ENCODE data around the gene CDO1. TPM values are rescaled to one million over a fixed set of nuclear protein-coding genes. Genes with fewer than 3 reads are reported as not detected.

Gene CDO1
- total and polyA plus RNA-seq, 2 experiments from 2014 or later, result 24.5 to 29.2 TPM

GRCh38 chr5:115838885-115839518 lies 22.5 kb upstream of the CDO1 start:
- Histone ChIP-seq H3K4me1 (ENCODE audit: insufficient read depth) (peaks cover 20% of the 10 kb centered on the region), H3K27me3 (ENCODE audit: insufficient read depth) (peaks cover 11% of the 10 kb centered on the region), H4K20me1 (replicated peaks; ENCODE audit: insufficient read depth) (peaks cover 26% of the 10 kb centered on the region), H3K9me2 (ENCODE audit: insufficient read depth) (no peaks in the 10 kb centered on the region), H3K36me3 (ENCODE audit: insufficient read depth) (peaks cover 18% of the 10 kb centered on the region; the same call in 1 of the 2 replicates), H2AFZ (no peak overlapping the region), H3K4me3 (peak overlapping the region; percentile 82; the same call in 1 of the 2 replicates), H3K27ac (ENCODE audit: low read depth) (no peak overlapping the region), H3F3A (replicated peaks; ENCODE audit: low read depth) (no peaks in the 10 kb centered on the region), H3K4me2 (peak overlapping the region; percentile 98), H3K79me2 (replicated peaks; ENCODE audit: insufficient read depth) (peaks cover 66% of the 10 kb centered on the region)
- H3K9me3 Mint-ChIP-seq, result no peaks in the 10 kb centered on the region
- peak; percentile 66 for DNase-seq (ENCODE audit: low spot score)
- H3K4me1 Mint-ChIP-seq, result peaks cover 29% of the 10 kb centered on the region
- no peak overlapping the region for H3K27ac Mint-ChIP-seq
- ATAC-seq, result no peak
- H3K36me3 Mint-ChIP-seq (ENCODE audit: low read depth), result peaks cover 31% of the 10 kb centered on the region
- peaks cover 6% of the 10 kb centered on the region for H3K27me3 Mint-ChIP-seq (ENCODE audit: insufficient read depth, low read depth, poor library complexity)
- H3K4me3 Mint-ChIP-seq, result peak overlapping the region; percentile 97
- TF ChIP-seq ZNF462 (CRISPR knock-in tag; IDR thresholded peaks at IDR 0.05), result no peak
- peak in 1 of 2 experiments; percentile 73; a peak in 3 of 4 replicates for TF ChIP-seq CTCF (conservative IDR thresholded peaks at IDR 0.05; ENCODE audit: low read depth in 2 of 2)

DNA sequence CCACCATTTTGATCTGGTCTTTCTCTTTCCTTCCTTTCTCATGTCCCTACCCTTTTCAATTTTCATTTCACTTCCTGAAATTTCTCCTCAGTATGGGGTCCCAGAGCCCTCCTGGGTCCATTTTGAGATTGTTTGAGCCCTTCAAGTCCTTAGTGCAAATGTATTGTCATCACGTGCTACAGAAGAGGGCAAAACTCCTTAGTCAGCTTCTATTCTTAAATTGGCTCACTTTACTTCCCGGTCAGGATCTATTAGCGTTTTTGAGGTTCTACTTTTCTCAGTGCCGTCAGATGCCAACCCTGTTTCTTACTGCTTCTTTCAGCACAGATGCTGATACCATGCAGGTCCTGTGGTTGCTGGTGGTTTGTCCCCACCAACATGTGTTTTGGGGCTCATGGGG lies 19.0 kb upstream of the CDO1 start:
- Histone ChIP-seq H3K36me3 (ENCODE audit: insufficient read depth) (peaks cover 22% of the 10 kb centered on the region; the same call in 1 of the 2 replicates), H3K9me2 (ENCODE audit: insufficient read depth) (no peaks in the 10 kb centered on the region), H2AFZ (no peak overlapping the region), H3K79me2 (replicated peaks; ENCODE audit: insufficient read depth) (peaks cover 40% of the 10 kb centered on the region), H3K27ac (ENCODE audit: low read depth) (no peak overlapping the region), H3K4me1 (ENCODE audit: insufficient read depth) (peaks cover 20% of the 10 kb centered on the region), H4K20me1 (replicated peaks; ENCODE audit: insufficient read depth) (peaks cover 13% of the 10 kb centered on the region), H3K4me2 (no peak overlapping the region), H3K27me3 (ENCODE audit: insufficient read depth) (no peaks in the 10 kb centered on the region), H3F3A (replicated peaks; ENCODE audit: low read depth) (no peaks in the 10 kb centered on the region), H3K4me3 (no peak overlapping the region)
- H3K4me1 Mint-ChIP-seq, result peaks cover 22% of the 10 kb centered on the region
- no peaks in the 10 kb centered on the region for H3K9me3 Mint-ChIP-seq
- DNase-seq (ENCODE audit: low spot score), result no peak
- H3K36me3 Mint-ChIP-seq (ENCODE audit: low read depth), result peaks cover 40% of the 10 kb centered on the region
- H3K4me3 Mint-ChIP-seq, result no peak overlapping the region
- peaks cover 2% of the 10 kb centered on the region for H3K27me3 Mint-ChIP-seq (ENCODE audit: insufficient read depth, low read depth, poor library complexity)
- peak overlapping the region; percentile 41; the same call in 1 of the 2 replicates for H3K27ac Mint-ChIP-seq
- ATAC-seq, result no peak
- TF ChIP-seq, protein P1, sequence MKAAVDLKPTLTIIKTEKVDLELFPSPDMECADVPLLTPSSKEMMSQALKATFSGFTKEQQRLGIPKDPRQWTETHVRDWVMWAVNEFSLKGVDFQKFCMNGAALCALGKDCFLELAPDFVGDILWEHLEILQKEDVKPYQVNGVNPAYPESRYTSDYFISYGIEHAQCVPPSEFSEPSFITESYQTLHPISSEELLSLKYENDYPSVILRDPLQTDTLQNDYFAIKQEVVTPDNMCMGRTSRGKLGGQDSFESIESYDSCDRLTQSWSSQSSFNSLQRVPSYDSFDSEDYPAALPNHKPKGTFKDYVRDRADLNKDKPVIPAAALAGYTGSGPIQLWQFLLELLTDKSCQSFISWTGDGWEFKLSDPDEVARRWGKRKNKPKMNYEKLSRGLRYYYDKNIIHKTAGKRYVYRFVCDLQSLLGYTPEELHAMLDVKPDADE (IDR thresholded peaks at IDR 0.05), result no peak
- no peak for TF ChIP-seq ZNF114 (CRISPR knock-in tag; IDR thresholded peaks at IDR 0.05)
- TF ChIP-seq POLR2AphosphoS5 (IDR thresholded peaks at IDR 0.05; ENCODE audit: low read depth), result no peak
- TF ChIP-seq NANOG (IDR thresholded peaks at IDR 0.05; ENCODE audit: borderline replicate concordance), result no peak
- no peak for TF ChIP-seq EZH2 (IDR thresholded peaks at IDR 0.05; ENCODE audit: low read depth, unreplicated experiment)

Data from GM23338 (cell line).